Common myeloid progenitor, CD34-positive (primary cell): ENCODE measurements around the gene TLR5.

Experiments used
- CTCF ChIA-PET: fragments of 350-600 bp; sonication (Branson Sonifier 250); formaldehyde crosslinking; loops from one replicate; lab custom pipeline; 2021; ENCODE audit warnings: antibody characterized with exemption; lab: Charles Lee
- POLR2A ChIA-PET: fragments of 350-600 bp; sonication (Branson Sonifier 250); formaldehyde crosslinking; loops from one replicate; lab custom pipeline; 2021; ENCODE audit warnings: antibody characterized with exemption; lab: Charles Lee
- DNase-seq, 3 donors: peaks; one replicate each; pipeline versions ENCODE4 v3.0.0 to v3.0.0-alpha.2; 2013
- H3K27ac ChIP-seq, 2 experiments: 1 replicate in 1 of 2; 2 replicates in 1 of 2; pipeline ENCODE4 v1.7.0; 2013; ENCODE audit warnings: inconsistent platforms in 2 of 2, low read length in 2 of 2, mild to moderate bottlenecking in 2 of 2, low read depth in 1 of 2, moderate library complexity in 1 of 2; ENCODE audit not compliant: severe bottlenecking in 2 of 2, insufficient read depth in 1 of 2, poor library complexity in 1 of 2
- H3K27me3 ChIP-seq, 5 experiments: replicated peaks in 2 of 5; 1 replicate in 3 of 5; 2 replicates in 2 of 5; pipeline versions ENCODE4 v1.6.1 to v1.7.0; 2013; ENCODE audit warnings: low read length in 4 of 5, mild to moderate bottlenecking in 2 of 5, moderate library complexity in 2 of 5, inconsistent platforms in 1 of 5; ENCODE audit not compliant: insufficient read depth in 5 of 5, control insufficient read depth in 4 of 5
- H3K36me3 ChIP-seq, 4 experiments: 1 replicate in 2 of 4; 2 replicates in 2 of 4; pipeline versions ENCODE4 v1.6.1 to v1.7.0; 2013; ENCODE audit warnings: low read length in 3 of 4, control low read depth in 1 of 4, mild to moderate bottlenecking in 1 of 4; ENCODE audit not compliant: control insufficient read depth in 4 of 4, insufficient read depth in 4 of 4
- H3K4me1 ChIP-seq, 4 experiments: 1 replicate in 3 of 4; 2 replicates in 1 of 4; pipeline versions ENCODE4 v1.6.1 to v1.7.1; 2013; ENCODE audit warnings: low read length in 3 of 4, mild to moderate bottlenecking in 3 of 4, control low read depth in 1 of 4, inconsistent platforms in 1 of 4, moderate library complexity in 1 of 4; ENCODE audit not compliant: control insufficient read depth in 4 of 4, insufficient read depth in 4 of 4; ENCODE audit errors: control extremely low read depth in 1 of 4
- H3K4me3 ChIP-seq, 7 experiments: 1 replicate in 4 of 7; 2 replicates in 3 of 7; pipeline versions ENCODE4 v1.5.1 to v1.7.0; 2013; ENCODE audit warnings: mild to moderate bottlenecking in 7 of 7, low read length in 6 of 7, moderate library complexity in 6 of 7, inconsistent platforms in 2 of 7, low read depth in 2 of 7, control low read depth in 1 of 7; ENCODE audit not compliant: insufficient read depth in 4 of 7, control insufficient read depth in 1 of 7; ENCODE audit errors: extremely low read depth in 1 of 7
- H3K9me3 ChIP-seq, 5 experiments: 1 replicate in 4 of 5; 2 replicates in 1 of 5; pipeline versions ENCODE4 v1.6.1 to v1.7.1; 2013; ENCODE audit warnings: low read length in 4 of 5, mild to moderate bottlenecking in 2 of 5, inconsistent platforms in 1 of 5, low read depth in 1 of 5, moderate library complexity in 1 of 5; ENCODE audit not compliant: control insufficient read depth in 4 of 5, insufficient read depth in 2 of 5; ENCODE audit errors: control extremely low read depth in 1 of 5
- WGBS: methylation state at CpG from one replicate; pipeline ENCODE4 v1.1.5; 2013; ENCODE audit not compliant: insufficient coverage; 5-methylcytosine and 5-hydroxymethylcytosine counted together

TLR5 gene

GRCh38 chr1:223180731-223181321, 37.8 kb upstream of the TLR5 start:
- Histone ChIP-seq H3K4me1 (peaks cover 0 to 23% (median 13%) of the 10 kb centered on the region in 4 experiments), H3K4me3 (peak overlapping the region in 1 of 7 experiments; percentile 14), H3K27ac (no peak overlapping the region), H3K9me3 (no peaks in the 10 kb centered on the region), H3K36me3 (no peaks in the 10 kb centered on the region), H3K27me3 (no peaks in the 10 kb centered on the region)
- WGBS = 27% methylated on average over 3 of the region's 5 CpGs
- ChIA-PET POLR2A (no interaction called here), CTCF (interaction anchor here (1.2 kb wide), 1 partner anchor 47 kb away, joined by 3 read pairs; no protein-coding TSS in a partner anchor)
- DNase-seq = peak in 1 of 3 donors; percentile 8

GRCh38 chr1:223179786-223180185, 36.7 kb upstream of the TLR5 start:
- peaks cover 0 to 29% (median 13%) of the 10 kb centered on the region in 4 experiments for H3K4me1 ChIP-seq
- H3K9me3 ChIP-seq = no peaks in the 10 kb centered on the region
- DNase-seq = no peak
- WGBS = no CpG with 5 or more reads among the region's 1 CpG
- no peaks in the 10 kb centered on the region for H3K36me3 ChIP-seq
- H3K27me3 ChIP-seq = no peaks in the 10 kb centered on the region
- H3K27ac ChIP-seq = no peak overlapping the region
- ChIA-PET CTCF (interaction anchor here (1.2 kb wide), 1 partner anchor 46 kb away, joined by 3 read pairs; no protein-coding TSS in a partner anchor), POLR2A (interaction anchor here (0.5 kb wide), 1 partner anchor 96 kb away, joined by 3 read pairs; no protein-coding TSS in a partner anchor)
- H3K4me3 ChIP-seq = no peak overlapping the region

DNA sequence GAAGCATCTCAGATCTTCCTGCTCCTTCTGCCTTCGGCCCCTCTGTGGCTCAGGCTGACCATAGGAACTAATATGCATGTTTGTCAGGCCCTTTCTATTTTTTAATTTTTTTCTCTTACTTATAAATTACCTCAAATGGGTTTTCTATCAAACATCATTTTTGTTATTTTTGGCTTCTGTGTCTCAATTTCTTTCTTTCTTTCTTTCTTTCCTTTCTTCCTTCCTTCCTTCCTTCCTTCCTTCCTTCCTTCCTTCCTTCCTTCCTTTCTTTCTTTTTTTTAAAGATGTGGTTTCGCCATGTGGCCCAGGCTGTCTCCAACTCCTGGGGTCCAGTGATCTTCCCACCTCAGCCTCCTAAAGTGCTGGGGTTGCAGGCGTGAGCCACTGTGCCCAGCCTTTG, 36.2 kb upstream of the TLR5 start:
- 100% methylated on average over 3 of the region's 3 CpGs for WGBS
- no peak for DNase-seq
- Histone ChIP-seq H3K27ac (no peak overlapping the region), H3K9me3 (no peaks in the 10 kb centered on the region), H3K36me3 (no peaks in the 10 kb centered on the region), H3K4me1 (peaks cover 0 to 29% (median 13%) of the 10 kb centered on the region in 4 experiments), H3K4me3 (no peak overlapping the region), H3K27me3 (no peaks in the 10 kb centered on the region)
- CTCF ChIA-PET = no interaction called here
- POLR2A ChIA-PET = no interaction called here

DNA sequence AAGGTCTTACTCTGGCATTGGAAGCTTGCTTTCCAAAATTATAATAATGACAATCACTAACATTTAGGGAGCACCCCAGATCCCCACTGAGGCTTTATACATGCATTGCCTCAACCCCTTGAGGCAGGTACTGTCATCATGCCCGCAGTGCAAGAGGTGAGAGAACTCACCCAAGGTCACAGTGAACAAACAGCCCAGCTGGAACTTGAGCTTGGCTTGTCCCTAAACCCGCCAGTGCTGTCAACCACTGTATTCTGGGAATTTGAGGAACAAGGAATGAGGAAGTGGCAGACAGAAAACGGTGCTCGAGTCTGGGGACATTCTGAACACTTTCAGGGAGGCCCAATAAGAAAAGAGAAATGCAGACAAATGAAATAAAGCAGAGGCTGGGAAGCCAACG, 34.6 kb upstream of the TLR5 start:
- ChIA-PET POLR2A (no interaction called here), CTCF (no interaction called here)
- peaks cover 0 to 29% (median 13%) of the 10 kb centered on the region in 4 experiments for H3K4me1 ChIP-seq
- H3K27ac ChIP-seq = no peak overlapping the region
- peak overlapping the region in 1 of 7 experiments; percentile 21 for H3K4me3 ChIP-seq
- no peaks in the 10 kb centered on the region for H3K9me3 ChIP-seq
- 18% methylated on average over 4 of the region's 5 CpGs for WGBS
- no peaks in the 10 kb centered on the region for H3K27me3 ChIP-seq
- peak in 2 of 3 donors; percentile 33 to 42 for DNase-seq
- no peaks in the 10 kb centered on the region for H3K36me3 ChIP-seq

GRCh38 chr1:223176437-223176836, 33.4 kb upstream of the TLR5 start:
- Histone ChIP-seq H3K4me1 (peaks cover 0 to 29% (median 13%) of the 10 kb centered on the region in 4 experiments), H3K27ac (no peak overlapping the region), H3K36me3 (no peaks in the 10 kb centered on the region), H3K4me3 (no peak overlapping the region), H3K9me3 (no peaks in the 10 kb centered on the region), H3K27me3 (no peaks in the 10 kb centered on the region)
- DNase-seq = no peak
- no CpG with 5 or more reads among the region's 3 CpGs for WGBS
- CTCF ChIA-PET = interaction anchor here (0.6 kb wide), 1 partner anchor 10 kb away, joined by 3 read pairs; no protein-coding TSS in a partner anchor
- POLR2A ChIA-PET = no interaction called here

- H3K27ac ChIP-seq = no peak overlapping the region
- POLR2A ChIA-PET = no interaction called here
- CTCF ChIA-PET = no interaction called here
- WGBS = 33% methylated on average over 3 of the region's 3 CpGs
- no peaks in the 10 kb centered on the region for H3K9me3 ChIP-seq
- H3K27me3 ChIP-seq = no peaks in the 10 kb centered on the region
- H3K4me1 ChIP-seq = peaks cover 0 to 27% (median 9%) of the 10 kb centered on the region in 4 experiments
- DNase-seq = peak in 2 of 3 donors; percentile 48 to 50
- no peak overlapping the region for H3K4me3 ChIP-seq
- H3K36me3 ChIP-seq = no peaks in the 10 kb centered on the region
These were observed 32.6 kb upstream of the TLR5 start for GRCh38 chr1:223175633-223176032.

DNA sequence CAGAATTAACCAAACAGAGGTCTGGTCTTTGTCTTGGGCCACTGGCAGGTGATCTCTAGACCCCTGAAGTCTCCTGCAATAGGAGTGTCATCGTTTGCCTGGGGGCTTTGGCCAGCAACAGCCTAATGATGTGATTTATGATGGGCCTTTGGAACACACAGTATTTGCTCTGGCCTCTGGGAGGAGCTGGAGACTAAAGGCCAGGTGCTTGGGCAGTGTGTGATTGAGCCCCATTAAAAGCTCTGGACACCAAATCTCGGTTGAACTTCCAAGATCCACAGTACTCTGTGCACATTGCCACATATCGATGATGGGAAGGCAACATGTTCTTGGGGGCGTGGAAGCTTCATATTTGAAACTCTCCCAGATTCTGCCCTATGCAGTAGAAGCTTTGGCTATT, 32.0 kb upstream of the TLR5 start:
- POLR2A ChIA-PET = no interaction called here
- no peak for DNase-seq

More for the DNA sequence above, 32.0 kb upstream of the TLR5 start:
- Histone ChIP-seq H3K36me3 (no peaks in the 10 kb centered on the region), H3K4me1 (peaks cover 0 to 23% (median 5%) of the 10 kb centered on the region in 4 experiments), H3K4me3 (no peak overlapping the region), H3K9me3 (no peaks in the 10 kb centered on the region), H3K27me3 (no peaks in the 10 kb centered on the region), H3K27ac (no peak overlapping the region)
- WGBS = 100% methylated on average over 4 of the region's 4 CpGs
- CTCF ChIA-PET = no interaction called here
